NCI-H146 treated with DMSO at 0.1 percent for 48 hours (cell line): ENCODE results near the gene WNT5A.
"Not testable (repeated sequence)": the region's sequence is repeated elsewhere in the genome, so short reads cannot be mapped to it uniquely, and the experiment has no call there.

Experiments
- DNase-seq: peaks from one replicate; lab custom pipeline; 2025; ENCODE audit not compliant: unreplicated experiment; lab: John Stamatoyannopoulos, UW

WNT5A gene

GRCh38 chr3:55507808-55508207 is 20.7 kb upstream of the WNT5A start:
- no peak for DNase-seq

- no peak for DNase-seq
Observed at GRCh38 chr3:55505776-55506175, 18.7 kb upstream of the WNT5A start.

- not testable (repeated sequence) for DNase-seq
Observed at GRCh38 chr3:55505102-55505501, 18.0 kb upstream of the WNT5A start.

GRCh38 chr3:55501905-55502304 is 14.8 kb upstream of the WNT5A start:
- DNase-seq: no peak

GRCh38 chr3:55500555-55501330 is 13.6 kb upstream of the WNT5A start:
- DNase-seq: no peak

GRCh38 chr3:55498520-55498919 is 11.4 kb upstream of the WNT5A start:
- no peak for DNase-seq

- DNase-seq: no peak
Observed at GRCh38 chr3:55497250-55497649, 10.1 kb upstream of the WNT5A start.

GRCh38 chr3:55494976-55495375 is 7.9 kb upstream of the WNT5A start:
- no peak for DNase-seq

- no peak for DNase-seq
Observed at GRCh38 chr3:55492976-55493375, 5.9 kb upstream of the WNT5A start.

GRCh38 chr3:55491296-55491816 is 4.2 kb upstream of the WNT5A start:
- no peak for DNase-seq

GRCh38 chr3:55490276-55490913 is 3.3 kb upstream of the WNT5A start:
- no peak for DNase-seq

GRCh38 chr3:55489798-55490132 is 2.7 kb upstream of the WNT5A start:
- DNase-seq: no peak

GRCh38 chr3:55488398-55489055 is 1.4 kb upstream of the WNT5A start:
- no peak for DNase-seq

- no peak for DNase-seq
Observed at GRCh38 chr3:55487381-55488241, 505 bp upstream of the WNT5A start.

GRCh38 chr3:55486101-55486856 is 827 bp downstream of the WNT5A start:
- no peak for DNase-seq

- DNase-seq: peak; percentile 32
Observed at GRCh38 chr3:55484801-55485791, 2.0 kb downstream of the WNT5A start.

GRCh38 chr3:55484191-55484689 is 2.9 kb downstream of the WNT5A start:
- DNase-seq: no peak

GRCh38 chr3:55483196-55484095 is 3.7 kb downstream of the WNT5A start:
- no peak for DNase-seq
